ENCODE measurements around the gene PLEKHA1.

PLEKHA1 gene

DNA sequence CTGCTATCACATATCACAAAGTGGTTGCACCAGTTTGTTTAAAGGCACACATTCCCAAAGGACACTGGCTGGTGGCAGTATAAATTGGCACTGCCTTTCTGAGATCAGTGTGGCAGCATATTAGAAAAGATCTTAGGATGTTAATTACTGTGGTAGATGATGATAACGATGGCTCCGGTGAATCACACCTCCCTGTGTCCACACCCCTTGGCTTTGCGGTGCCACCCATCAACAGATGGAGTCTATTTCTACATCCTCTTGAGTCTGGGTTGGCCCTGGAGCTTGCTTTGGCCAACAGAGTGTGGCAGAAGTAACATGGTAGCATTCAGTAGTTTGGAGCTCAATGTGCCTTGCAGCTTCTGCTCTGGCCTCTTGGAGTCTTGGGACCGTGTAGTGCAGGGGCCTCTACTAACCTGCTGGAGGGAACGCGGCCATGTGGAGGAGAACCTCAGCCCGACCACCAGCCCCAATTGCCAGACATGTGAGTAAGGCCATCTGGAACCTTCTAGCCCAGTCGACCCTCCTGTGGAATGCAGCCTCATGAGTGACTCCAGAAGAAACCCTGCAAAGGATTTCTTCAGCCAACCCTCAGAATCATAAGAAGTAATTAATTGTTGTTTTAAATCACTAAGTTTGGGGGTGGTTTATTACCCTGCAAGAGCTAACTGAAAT lies 27.2 kb upstream of the PLEKHA1 start:
- no peak for DNase-seq

DNA sequence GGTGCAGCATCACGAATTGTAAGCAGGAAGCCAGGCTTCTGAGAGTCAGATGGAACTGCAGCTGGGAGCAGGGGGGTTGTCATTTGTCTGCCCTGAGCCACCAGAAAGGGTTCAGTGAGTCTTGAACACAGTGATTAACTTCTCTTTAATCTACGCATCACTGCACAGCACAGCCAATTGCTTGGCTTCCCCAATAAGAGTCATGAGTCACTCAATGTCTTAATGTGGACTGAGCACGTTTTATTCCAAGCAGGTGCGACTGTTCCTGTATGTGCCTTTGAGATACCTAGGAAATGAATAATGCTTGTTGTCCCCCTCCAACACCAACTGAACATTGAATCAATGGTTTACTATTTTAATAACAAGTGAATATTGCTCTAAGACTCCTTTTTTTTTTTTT lies 26.0 kb upstream of the PLEKHA1 start:
- DNase-seq = no peak

DNA sequence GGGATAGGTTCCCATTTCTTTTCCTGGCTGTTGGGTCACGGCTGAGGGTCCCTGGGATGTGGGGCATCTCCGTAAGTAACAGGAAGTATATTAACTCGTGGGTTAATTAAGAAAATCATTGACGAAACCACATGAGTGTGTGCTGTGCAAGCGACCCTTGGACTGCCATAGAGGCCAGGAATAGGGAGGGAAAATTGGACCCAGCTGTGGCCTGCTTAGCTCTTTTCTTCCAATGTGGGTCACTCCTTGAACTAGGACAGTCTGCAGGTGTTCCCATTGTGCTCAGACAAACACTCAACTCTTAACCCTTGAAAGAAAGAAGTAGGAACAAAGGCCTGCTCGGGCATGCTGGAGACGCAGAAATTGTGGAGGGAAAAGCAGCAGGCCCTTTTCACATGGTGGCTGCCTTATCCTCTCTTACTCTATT lies 25.6 kb upstream of the PLEKHA1 start:
- no peak for DNase-seq

DNA sequence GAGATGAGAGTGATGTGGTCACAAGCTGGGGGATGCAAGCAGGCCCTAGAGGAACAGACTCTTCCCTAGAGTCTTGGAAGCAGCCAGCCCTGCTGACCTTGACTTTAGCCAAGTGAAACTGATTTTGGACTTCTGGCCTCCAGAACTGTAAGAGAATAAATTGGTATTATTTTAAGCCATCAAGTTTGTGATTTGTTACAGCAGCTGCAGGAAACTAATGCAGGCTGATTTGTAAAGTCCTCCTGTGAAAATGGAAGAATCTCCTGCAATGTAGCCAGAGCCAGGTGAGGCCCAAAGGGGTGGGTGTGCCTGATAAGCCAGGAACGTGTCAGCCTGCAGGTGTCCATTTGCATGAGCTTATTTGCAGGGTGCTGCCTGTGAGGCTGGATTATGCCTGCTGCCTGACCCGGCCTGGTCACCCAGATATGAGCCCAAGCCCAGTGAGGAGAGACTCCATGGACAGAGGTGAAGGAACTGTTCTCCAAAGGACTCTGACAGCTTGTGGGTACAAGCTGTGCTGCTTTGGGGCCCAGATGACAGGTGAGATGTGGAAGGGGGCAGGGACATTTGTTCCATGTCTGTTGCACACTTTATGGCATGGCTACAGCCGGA lies 24.6 kb upstream of the PLEKHA1 start:
- DNase-seq = no peak

DNA sequence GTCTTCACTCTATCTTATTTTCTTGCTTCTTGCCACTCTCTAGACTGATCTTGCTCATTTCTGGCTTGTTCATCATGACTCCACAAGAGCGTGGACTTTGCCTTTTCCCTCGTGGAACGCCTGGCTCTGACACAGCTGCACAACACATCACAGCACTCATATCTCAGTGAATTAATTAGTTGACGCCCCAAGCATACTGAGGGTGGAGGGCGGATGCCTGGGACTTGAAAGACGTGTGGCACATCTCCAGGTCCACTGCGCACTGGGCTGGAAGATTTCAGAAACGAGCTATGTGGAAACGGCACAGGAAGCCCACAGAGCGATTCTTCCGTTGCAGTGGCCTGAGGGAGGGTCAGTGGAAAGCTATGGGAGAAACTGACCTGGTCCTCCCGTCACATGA lies 23.6 kb upstream of the PLEKHA1 start:
- DNase-seq = no peak

DNA sequence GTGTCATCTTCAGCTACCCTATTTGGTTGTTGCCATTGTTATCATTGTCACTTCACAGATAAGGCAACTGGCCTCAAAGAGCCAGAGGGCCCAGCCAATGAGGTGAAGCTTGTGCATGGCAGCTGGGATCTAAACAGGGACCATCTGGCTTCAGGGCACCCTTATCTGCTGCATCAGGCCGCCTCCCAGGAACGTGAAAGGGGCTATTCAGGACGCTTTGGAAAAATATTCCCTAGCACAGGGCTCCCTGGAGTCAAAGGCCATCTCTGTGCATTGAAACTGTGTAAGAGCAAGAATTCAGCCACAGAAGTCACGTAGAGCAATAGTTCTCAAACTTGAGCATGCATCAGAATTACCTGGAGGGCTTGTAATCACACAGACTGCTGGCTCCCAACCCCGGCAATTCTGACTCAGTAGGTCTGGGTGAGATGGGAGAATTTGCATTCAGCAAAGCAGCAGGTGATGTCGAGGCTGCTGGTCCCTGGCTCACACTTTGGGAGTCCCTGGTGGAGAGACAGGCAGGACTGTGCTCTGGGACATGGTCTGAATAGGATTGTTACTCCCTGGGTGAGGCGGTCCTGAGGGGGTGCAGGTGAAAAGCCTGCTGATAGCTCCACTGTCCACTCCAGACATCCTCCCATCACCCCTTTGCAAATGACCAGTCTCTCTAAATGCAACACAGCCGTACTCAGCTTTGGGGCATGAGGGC lies 21.5 kb upstream of the PLEKHA1 start:
- DNase-seq = no peak

DNA sequence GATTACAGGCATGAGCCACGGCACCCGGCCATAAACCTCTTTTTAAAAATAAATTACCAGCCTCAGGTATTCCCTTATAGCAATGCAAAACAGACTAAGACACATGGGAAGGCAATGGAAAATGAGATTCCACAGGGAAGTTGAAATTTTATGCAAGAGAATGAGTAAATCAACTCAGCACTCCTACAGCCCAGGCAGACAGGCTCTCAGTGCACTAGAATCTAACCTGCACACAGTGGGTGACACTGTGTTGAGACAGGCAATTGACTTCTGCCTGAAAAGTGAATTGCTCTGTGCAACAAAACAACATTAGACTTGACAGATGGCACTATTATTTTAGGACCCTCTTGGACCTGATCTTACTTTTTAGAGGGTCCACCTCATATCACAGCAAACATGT lies 20.1 kb upstream of the PLEKHA1 start:
- no peak for DNase-seq

DNA sequence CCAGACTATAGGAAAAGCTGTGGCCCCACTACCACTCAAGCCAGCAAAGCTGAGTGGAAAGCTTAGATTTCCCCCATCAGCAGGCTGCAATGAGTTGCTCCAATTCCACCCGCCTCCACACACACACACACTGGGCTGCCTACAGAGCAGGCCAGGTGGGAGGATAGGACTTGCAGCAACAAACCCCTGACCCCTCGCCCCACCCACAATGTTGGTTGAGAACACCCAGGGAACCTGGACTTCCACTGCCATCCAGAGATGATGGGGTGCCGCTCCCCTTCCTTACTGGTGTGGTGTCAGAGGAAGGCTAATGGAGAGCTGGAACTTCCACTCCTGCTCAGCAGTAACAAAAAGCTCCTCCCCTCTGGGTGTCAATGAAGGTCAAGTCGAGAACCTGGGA lies 16.8 kb upstream of the PLEKHA1 start:
- DNase-seq = no peak

DNA sequence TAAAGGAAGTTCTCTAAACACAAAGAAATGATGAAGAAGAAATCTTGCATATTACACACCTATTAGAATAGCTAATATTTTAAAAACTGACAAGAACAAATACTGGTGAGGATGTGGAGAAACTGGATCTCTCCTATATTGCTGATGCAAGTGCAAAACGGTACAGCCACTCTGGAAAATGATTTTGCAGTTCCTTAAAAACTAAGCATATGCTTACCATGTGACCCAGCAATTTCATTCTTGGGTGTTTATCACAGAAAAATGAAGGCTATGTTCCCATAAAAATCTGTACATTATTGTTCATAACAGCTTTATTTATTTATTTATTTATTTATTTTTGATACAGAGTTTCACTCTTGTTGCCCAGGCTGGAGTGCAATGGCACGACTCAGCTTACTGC lies 14.9 kb upstream of the PLEKHA1 start:
- no peak for DNase-seq

DNA sequence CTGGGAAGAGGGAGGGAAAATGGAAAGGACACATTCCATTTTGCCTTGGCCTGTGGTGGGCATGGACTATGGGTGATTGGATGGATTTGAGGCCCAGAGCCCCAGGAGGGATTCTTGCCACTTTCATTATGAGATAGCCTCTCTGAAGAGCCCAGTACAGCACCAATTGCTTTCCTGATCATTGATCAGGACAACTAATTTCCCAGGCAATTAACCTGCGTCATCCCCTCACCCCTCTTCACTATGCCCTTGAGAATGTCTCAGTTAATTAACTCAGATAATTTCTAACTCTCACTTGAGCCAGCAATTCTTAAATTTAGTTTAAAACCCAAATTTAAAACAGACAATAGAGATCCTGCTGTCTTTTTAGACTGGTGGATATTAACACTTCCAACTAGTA lies 13.5 kb upstream of the PLEKHA1 start:
- DNase-seq = no peak

DNA sequence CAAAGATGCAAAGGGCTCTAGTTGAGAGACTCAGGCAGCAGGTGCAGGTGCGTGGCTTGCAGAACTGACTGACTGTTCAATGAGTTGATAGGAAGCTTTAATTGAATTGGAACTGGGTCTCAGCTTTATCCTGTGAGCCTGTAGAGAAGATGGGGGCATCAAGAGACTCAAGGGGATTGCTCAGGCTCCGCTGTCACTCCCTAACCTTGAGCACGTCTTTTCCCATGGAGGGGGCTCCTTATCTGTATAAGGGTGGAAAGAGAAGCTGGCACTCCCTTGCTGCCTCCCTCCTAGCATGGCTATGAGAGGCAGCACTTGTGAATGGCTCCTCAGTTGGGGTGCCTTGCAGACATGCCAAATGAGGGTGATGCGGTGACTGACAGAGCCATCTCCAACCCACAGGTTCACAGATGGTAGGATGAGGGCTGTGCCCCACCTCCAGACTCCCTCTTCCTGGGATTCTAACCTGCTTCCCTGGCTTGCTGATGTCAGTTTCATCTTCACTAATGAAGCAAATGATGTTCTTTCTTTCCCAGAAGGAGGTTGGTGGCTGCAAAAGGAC lies 12.4 kb upstream of the PLEKHA1 start:
- no peak for DNase-seq

DNA sequence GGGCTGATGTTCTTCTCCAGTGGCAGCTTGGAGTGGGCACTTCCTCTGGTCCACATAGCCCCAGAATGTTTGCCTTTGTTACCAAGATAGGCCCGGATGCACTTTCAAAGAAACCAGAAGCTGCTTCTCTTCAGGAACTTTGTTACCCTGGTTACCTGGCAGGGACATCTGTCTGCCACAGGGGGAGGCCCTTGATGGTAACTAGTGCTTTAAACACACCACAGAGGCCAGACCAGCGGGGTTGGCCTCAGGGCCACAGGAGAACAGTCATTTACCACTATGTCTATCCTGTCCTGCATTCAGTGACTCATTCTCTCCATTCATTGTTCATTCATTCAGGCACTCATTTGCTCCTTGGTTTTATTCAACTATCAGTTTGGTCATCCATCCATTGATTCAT lies 11.9 kb upstream of the PLEKHA1 start:
- DNase-seq = no peak

DNA sequence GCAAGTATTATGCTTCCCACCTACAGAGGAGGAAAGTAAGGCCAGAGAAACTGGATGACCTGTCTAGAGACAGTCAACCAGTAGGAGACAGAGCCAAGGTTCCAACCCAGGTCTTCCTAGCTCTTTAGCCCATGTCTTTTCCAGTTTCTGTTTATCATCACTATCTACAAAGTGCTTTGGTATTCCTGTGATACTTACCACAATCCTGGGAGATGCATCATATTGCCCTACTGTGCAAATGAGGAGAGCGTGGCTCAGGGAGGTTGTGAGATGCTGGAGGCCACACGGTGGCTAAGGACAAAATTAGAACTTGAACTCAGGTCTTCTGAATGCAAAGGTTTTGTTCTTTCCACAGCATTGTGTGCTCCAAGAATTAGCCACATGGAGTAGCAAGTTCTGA lies 11.2 kb upstream of the PLEKHA1 start:
- DNase-seq = no peak

DNA sequence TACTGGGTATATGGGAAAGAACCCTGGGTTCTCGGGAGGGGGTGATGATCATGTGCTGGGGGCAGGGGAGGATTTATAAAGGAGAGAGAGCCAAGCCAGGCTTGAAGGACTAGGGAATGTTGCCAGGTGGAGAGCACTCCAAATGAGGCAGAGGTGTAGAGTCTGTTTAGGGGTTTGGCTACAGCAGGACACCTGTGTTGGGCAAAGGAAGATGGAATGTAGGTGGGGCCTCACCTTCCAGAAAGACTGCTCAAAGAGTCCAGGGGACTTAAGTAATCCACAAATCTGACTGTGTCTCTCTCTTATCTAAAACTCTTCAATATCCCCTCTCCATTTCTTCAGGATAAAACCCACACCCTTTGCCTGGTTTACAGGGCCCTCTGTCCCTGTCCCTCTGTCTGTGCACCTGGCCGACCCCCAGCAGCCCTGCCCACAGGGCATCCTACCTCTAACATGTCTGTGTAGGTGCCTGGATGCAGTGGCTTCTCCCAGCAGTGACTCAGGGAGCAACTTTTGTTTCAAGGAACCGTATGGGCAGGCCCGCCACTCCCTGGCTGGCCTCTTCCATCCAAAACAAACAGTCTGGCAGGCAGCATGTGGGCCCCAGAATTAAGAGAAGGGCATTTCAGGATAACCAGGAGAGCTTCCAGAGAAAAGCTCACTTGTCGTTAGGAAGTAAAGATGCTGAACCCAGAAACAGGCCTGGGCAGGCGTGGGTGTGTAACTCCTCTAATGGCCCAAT lies 10.6 kb upstream of the PLEKHA1 start:
- no peak for DNase-seq

DNA sequence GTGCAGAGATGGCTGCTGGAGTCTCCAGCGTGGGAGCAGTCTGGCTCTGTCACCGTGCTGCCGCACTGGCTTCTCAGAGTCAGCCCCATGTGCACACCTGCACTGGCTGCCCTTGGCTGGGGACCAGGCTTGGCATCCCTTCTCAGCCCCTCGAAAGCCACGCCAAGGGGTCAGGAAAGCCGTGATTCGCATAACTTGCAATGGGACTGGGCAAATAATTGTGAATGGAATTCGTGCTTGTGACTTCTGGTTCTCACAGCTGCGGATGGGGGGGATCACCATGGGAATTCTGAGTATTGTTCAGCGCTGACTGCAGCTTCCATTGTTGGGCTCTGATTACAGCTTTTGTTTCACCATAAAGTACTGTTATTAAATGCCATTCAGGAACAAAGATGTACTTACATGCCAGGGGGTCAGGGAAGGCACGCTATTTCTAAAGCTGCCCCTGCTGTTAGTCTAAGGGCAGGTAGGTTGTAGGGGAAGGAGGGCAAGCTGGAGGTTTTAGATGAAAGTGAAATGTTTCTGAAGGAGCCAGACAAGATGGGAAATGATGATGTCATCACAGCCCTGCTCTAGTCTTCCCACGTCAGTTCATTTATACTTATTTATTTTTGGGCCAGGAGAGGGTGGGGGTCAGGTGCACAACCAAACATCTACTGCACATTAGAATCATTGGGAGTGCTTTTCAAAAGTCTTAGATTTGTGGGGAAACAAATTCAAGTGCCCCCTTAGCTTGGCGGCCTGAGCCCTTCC lies 5.8 kb upstream of the PLEKHA1 start:
- no peak for DNase-seq

DNA sequence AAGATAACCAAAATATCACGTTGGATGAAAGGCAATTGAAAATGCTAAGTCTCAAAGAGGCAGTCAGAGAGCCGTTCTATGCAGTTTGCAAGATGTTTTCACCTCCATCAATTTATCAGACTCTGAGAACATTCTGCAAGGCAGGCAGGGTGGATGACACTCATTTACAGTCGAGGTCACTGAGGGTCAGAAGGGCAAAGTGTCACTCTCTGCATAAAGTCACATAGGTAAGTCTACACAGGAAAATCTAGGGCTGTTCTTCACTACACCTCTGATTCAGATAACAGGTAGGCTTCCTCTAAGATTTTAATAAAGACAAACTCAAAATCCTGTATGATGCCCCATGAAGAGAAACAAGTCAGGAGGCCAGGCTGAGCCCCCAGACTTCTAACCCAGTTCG lies 1.4 kb upstream of the PLEKHA1 start:
- no peak for DNase-seq

DNA sequence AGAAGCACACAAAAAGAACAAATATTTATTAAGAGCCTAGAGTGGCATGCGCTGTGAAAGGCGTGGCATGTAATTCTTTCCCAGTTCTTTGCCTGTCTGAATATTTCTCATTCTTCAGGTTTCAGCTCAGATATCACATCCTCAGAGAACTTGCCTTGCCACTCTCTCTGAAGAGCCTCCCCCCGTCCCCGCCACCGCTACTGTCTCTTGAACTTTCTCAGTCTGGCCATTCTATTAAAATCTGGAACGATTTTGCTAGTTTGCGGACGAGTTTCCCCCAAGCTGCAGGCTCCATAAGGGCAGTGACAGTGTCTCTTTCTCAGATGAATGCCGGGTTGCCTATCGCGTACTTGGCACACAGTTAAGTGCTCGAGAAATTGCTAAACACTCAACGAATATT lies 787 bp upstream of the PLEKHA1 start:
- no peak for DNase-seq

DNA sequence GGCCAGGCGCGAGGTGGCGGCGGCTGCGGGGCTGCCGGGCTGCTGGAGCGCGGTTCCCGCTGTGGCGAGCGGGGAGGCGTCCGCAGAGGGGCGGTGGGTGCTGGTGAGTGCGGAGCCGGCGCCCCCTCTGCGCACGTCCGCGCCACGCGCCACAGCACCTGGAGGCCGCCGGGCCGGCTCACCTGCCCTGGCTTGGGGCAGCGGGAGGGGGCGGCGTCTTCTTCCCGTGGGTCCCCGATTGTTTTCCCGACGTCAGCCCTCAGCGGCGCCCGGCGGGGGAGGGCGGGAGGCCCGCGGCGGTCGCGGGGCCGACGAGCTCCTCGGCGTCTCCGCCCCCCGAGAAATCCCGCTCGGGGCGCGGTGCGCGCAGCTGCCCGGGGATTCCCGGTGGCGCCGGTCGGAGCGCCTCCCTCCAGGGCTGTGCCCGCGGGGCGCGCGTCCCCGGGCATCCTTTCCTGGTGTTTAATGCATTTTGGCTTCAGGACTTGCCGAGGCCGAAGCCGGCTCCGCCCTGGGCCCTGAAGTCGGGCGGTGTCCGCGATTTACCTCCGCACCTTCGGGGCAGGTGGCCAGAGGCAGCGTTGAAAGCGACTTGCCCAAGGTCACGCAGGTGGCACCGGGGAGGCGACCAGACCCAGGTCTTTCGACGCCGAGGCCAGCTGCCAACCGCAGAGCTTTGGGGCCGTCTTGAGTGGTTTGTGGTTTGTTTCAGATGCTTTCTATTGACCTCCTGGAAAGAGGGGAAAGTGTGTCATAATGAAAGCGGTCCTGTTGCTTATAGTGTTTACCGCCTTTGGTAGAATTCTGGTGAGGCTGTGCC lies 561 bp downstream of the PLEKHA1 start:
- no peak for DNase-seq

DNA sequence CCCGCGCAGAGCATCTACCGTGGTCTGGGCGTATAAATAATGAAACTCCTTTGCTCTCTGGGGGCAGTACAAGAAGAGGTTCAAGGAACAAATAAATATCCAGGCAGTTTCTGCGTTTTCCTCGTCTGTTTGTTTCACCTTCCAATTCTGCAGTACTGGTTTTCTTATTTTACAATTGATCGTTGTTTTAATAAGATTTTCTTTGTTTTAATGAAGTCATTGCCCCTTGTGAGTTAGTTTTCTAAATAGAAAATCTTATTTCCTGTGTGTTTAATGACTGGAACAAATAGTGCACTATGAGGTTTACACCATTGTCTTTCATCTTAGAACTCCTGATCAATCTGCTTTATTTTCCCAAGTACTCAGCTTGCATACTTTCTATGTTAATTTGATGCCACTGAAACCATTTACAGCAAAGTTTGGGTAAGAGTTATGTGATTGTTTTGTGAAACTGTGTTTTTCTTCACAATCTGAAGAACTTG lies 1.2 kb downstream of the PLEKHA1 start:
- no peak for DNase-seq

DNA sequence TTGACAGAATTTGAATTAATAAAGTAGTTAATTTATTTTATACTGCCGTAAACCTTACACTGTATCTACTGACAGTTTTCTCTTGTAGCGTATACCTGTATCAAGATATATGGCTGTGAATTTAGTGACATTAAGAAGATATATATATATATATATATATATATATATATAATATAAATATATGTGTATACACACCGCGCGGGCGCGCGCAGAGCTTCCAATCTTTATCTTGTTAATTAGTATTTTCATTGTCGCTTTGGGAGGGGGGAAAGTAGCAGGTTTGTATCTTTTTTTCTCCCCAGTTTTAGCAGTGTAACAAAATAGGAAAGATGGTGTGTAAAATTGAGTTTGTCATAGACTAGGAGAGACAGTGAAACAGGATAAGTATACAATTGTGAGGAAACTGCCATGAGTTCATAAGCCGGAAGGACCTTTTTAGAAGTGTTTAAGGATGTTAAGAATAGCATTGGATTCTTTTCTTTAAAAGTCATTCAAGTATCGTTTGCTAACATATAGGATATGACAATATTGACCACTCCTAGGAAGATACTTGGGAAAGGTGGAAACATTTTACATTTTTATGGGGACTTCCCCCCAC lies 2.0 kb downstream of the PLEKHA1 start:
- DNase-seq = no peak

DNA sequence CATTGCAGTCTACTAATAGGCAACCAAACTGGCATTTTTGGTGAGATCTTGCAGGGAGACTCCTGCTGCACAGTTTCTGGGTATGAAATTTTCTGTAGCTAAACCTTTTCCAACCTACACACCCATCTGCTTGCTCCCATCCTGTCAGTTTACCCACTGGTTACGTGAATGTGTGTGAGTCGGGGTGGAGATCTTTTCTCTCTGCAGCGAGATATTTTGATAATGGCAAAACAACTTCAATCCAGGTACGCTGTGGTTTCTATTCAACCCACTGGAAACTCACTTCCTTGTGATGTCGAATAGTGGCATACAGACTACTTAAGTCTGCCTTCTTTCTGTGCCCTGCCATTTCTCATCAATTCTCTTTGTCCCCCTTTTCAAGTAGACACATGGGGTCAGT lies 4.5 kb downstream of the PLEKHA1 start:
- no peak for DNase-seq
